ENCODE data around the gene CDH24.

CDH24 gene

GRCh38 chr14:23076785-23077408, 19.6 kb upstream of the CDH24 start:
- no peak for DNase-seq (ENCODE audit: low read depth)
- TF ChIP-seq, protein P1, sequence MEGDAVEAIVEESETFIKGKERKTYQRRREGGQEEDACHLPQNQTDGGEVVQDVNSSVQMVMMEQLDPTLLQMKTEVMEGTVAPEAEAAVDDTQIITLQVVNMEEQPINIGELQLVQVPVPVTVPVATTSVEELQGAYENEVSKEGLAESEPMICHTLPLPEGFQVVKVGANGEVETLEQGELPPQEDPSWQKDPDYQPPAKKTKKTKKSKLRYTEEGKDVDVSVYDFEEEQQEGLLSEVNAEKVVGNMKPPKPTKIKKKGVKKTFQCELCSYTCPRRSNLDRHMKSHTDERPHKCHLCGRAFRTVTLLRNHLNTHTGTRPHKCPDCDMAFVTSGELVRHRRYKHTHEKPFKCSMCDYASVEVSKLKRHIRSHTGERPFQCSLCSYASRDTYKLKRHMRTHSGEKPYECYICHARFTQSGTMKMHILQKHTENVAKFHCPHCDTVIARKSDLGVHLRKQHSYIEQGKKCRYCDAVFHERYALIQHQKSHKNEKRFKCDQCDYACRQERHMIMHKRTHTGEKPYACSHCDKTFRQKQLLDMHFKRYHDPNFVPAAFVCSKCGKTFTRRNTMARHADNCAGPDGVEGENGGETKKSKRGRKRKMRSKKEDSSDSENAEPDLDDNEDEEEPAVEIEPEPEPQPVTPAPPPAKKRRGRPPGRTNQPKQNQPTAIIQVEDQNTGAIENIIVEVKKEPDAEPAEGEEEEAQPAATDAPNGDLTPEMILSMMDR (IDR thresholded peaks at IDR 0.05; ENCODE audit: control insufficient read depth, extremely low read depth, insufficient read depth), result peak; percentile 58
- no peak overlapping the region for H3K4me3 ChIP-seq (ENCODE audit: low read depth, low read length)

GRCh38 chr14:23074906-23075305, 17.6 kb upstream of the CDH24 start:
- TF ChIP-seq, protein P1 (IDR thresholded peaks at IDR 0.05; ENCODE audit: control insufficient read depth, extremely low read depth, insufficient read depth), result no peak
- DNase-seq (ENCODE audit: low read depth), result no peak
- no peak overlapping the region for H3K4me3 ChIP-seq (ENCODE audit: low read depth, low read length)

GRCh38 chr14:23071921-23072539, 14.7 kb upstream of the CDH24 start:
- TF ChIP-seq, protein P1 (IDR thresholded peaks at IDR 0.05; ENCODE audit: control insufficient read depth, extremely low read depth, insufficient read depth), result no peak
- H3K4me3 ChIP-seq (ENCODE audit: low read depth, low read length), result peak overlapping the region; percentile 85
- peak; percentile 90 for DNase-seq (ENCODE audit: low read depth)

- H3K4me3 ChIP-seq (ENCODE audit: low read depth, low read length), result peak overlapping the region; percentile 85
- TF ChIP-seq, protein P1 (IDR thresholded peaks at IDR 0.05; ENCODE audit: control insufficient read depth, extremely low read depth, insufficient read depth), result no peak
- peak; percentile 81 for DNase-seq (ENCODE audit: low read depth)
These were observed 14.1 kb upstream of the CDH24 start for GRCh38 chr14:23071244-23071920.

- TF ChIP-seq, protein P1 (IDR thresholded peaks at IDR 0.05; ENCODE audit: control insufficient read depth, extremely low read depth, insufficient read depth), result no peak
- DNase-seq (ENCODE audit: low read depth), result no peak
- peak overlapping the region; percentile 85 for H3K4me3 ChIP-seq (ENCODE audit: low read depth, low read length)
These were observed 13.2 kb upstream of the CDH24 start for GRCh38 chr14:23070262-23071129.

DNA sequence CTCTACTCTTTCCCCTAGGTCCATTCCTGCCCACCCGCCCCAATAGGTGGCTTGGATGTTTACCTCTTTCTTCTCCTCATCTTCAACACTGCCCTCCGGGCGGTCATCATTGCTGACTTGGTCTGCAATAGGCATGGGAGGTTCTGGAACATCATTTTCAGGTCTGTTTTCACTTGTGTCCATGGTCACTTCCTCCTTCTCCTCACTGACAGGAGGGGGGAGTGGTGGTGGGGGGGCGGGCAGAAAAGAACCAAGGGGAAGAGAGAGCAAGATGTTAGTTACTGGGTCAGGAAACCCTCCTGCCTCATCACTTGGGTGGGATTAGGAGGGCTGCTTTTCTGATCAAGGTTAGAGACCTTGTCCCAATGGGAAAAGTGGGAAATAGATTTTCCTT, 12.1 kb upstream of the CDH24 start:
- no peak overlapping the region for H3K4me3 ChIP-seq (ENCODE audit: low read depth, low read length)
- TF ChIP-seq, protein P1 (IDR thresholded peaks at IDR 0.05; ENCODE audit: control insufficient read depth, extremely low read depth, insufficient read depth), result no peak
- no peak for DNase-seq (ENCODE audit: low read depth)

All from LNCaP clone FGC (cell line).